GM12891 (cell line): Measurements from ENCODE around the gene KRT27.

Experiments
- POLR2A ChIP-seq: IDR thresholded peaks from 2 replicates; pipeline ENCODE4 v1.6.1; 2011; ENCODE audit warnings: low read depth, low read length, control low read depth
- POLR2AphosphoS5 ChIP-seq: IDR thresholded peaks from 2 replicates; pipeline ENCODE4 v1.6.1; 2011; ENCODE audit warnings: low read depth, low read length, control low read depth
- SPI1 ChIP-seq: IDR thresholded peaks from 2 replicates; pipeline ENCODE4 v1.6.1; 2011; ENCODE audit warnings: low read depth, low read length, control low read depth
- TAF1 ChIP-seq: IDR thresholded peaks from 2 replicates; pipeline ENCODE4 v1.6.1; 2011; ENCODE audit warnings: low read depth, low read length, control low read depth

GRCh38 chr17:40794466-40794865 is 12.1 kb upstream of the KRT27 start:
- no peak for TF ChIP-seq POLR2A
- no peak for TF ChIP-seq SPI1
- no peak for TF ChIP-seq POLR2AphosphoS5
- no peak for TF ChIP-seq TAF1
